Adipocyte (in vitro differentiated cells): Measurements from ENCODE around the gene COL4A1.

ENCODE experiments used
- DNase-seq: peaks from one replicate; pipeline ENCODE4 v3.0.0-alpha.2; 2015; ENCODE audit warnings: low read depth
- H3K27me3 ChIP-seq: replicated peaks from 2 replicates; pipeline ENCODE4 v1.7.0; 2013; ENCODE audit warnings: mild to moderate bottlenecking, low read length, moderate library complexity; ENCODE audit not compliant: control insufficient read depth, insufficient read depth
- H3K36me3 ChIP-seq: 2 replicates; pipeline ENCODE4 v1.7.0; 2013; ENCODE audit warnings: low read length, mild to moderate bottlenecking, moderate library complexity; ENCODE audit not compliant: control insufficient read depth, insufficient read depth, severe bottlenecking
- H3K4me1 ChIP-seq: 2 replicates; pipeline ENCODE4 v1.7.0; 2013; ENCODE audit warnings: mild to moderate bottlenecking, low read length, moderate library complexity; ENCODE audit not compliant: control insufficient read depth, insufficient read depth
- H3K4me3 ChIP-seq: 2 replicates; pipeline ENCODE4 v1.7.0; 2013; ENCODE audit warnings: mild to moderate bottlenecking, low read length, moderate library complexity
- H3K9ac ChIP-seq: 2 replicates; pipeline ENCODE4 v1.7.0; 2013; ENCODE audit warnings: mild to moderate bottlenecking, low read length, moderate library complexity
- H3K9me3 ChIP-seq: 2 replicates; pipeline ENCODE4 v1.7.0; 2013; ENCODE audit warnings: mild to moderate bottlenecking, low read length, moderate library complexity; ENCODE audit not compliant: control insufficient read depth

The COL4A1 gene

GRCh38 chr13:110237875-110238817, 68.8 kb downstream of the COL4A1 start:
- H3K9ac ChIP-seq, result peak overlapping the region; percentile 37
- no peak overlapping the region for H3K4me3 ChIP-seq
- DNase-seq, result no peak
- H3K9me3 ChIP-seq, result no peaks in the 10 kb centered on the region
- H3K36me3 ChIP-seq, result peaks cover 57% of the 10 kb centered on the region
- peaks cover 50% of the 10 kb centered on the region for H3K4me1 ChIP-seq
- H3K27me3 ChIP-seq, result no peaks in the 10 kb centered on the region

GRCh38 chr13:110236831-110237261, 70.1 kb downstream of the COL4A1 start:
- Histone ChIP-seq H3K27me3 (no peaks in the 10 kb centered on the region), H3K36me3 (peaks cover 45% of the 10 kb centered on the region), H3K9me3 (no peaks in the 10 kb centered on the region), H3K9ac (peak overlapping the region; percentile 17), H3K4me1 (peaks cover 62% of the 10 kb centered on the region), H3K4me3 (no peak overlapping the region)
- no peak for DNase-seq

GRCh38 chr13:110236431-110236830, 70.5 kb downstream of the COL4A1 start:
- peaks cover 41% of the 10 kb centered on the region for H3K36me3 ChIP-seq
- H3K4me3 ChIP-seq, result no peak overlapping the region
- H3K27me3 ChIP-seq, result no peaks in the 10 kb centered on the region
- peak overlapping the region; percentile 17 for H3K9ac ChIP-seq
- peaks cover 61% of the 10 kb centered on the region for H3K4me1 ChIP-seq
- DNase-seq, result no peak
- H3K9me3 ChIP-seq, result no peaks in the 10 kb centered on the region

GRCh38 chr13:110234532-110234931, 72.4 kb downstream of the COL4A1 start:
- Histone ChIP-seq H3K9ac (no peak overlapping the region), H3K9me3 (no peaks in the 10 kb centered on the region), H3K4me3 (no peak overlapping the region), H3K36me3 (peaks cover 38% of the 10 kb centered on the region), H3K27me3 (no peaks in the 10 kb centered on the region), H3K4me1 (peaks cover 61% of the 10 kb centered on the region)
- no peak for DNase-seq

GRCh38 chr13:110233951-110234280, 73.0 kb downstream of the COL4A1 start:
- Histone ChIP-seq H3K9ac (peak overlapping the region; percentile 74), H3K36me3 (peaks cover 37% of the 10 kb centered on the region), H3K4me1 (peaks cover 61% of the 10 kb centered on the region), H3K4me3 (peak overlapping the region; percentile 74), H3K9me3 (no peaks in the 10 kb centered on the region), H3K27me3 (no peaks in the 10 kb centered on the region)
- DNase-seq, result no peak

- Histone ChIP-seq H3K9me3 (no peaks in the 10 kb centered on the region), H3K27me3 (no peaks in the 10 kb centered on the region), H3K36me3 (peaks cover 37% of the 10 kb centered on the region), H3K4me3 (peak overlapping the region; percentile 74), H3K9ac (peak overlapping the region; percentile 74), H3K4me1 (peaks cover 60% of the 10 kb centered on the region)
- peak; percentile 72 for DNase-seq
Measured at GRCh38 chr13:110233181-110233950, 73.6 kb downstream of the COL4A1 start.

- Histone ChIP-seq H3K9me3 (no peaks in the 10 kb centered on the region), H3K27me3 (no peaks in the 10 kb centered on the region), H3K9ac (peak overlapping the region; percentile 74), H3K4me1 (peaks cover 54% of the 10 kb centered on the region), H3K36me3 (peaks cover 38% of the 10 kb centered on the region), H3K4me3 (peak overlapping the region; percentile 74)
- no peak for DNase-seq
Measured at GRCh38 chr13:110232756-110233155, 74.2 kb downstream of the COL4A1 start.

- Histone ChIP-seq H3K9me3 (no peaks in the 10 kb centered on the region), H3K27me3 (no peaks in the 10 kb centered on the region), H3K4me1 (peaks cover 48% of the 10 kb centered on the region), H3K4me3 (peak overlapping the region; percentile 74), H3K9ac (peak overlapping the region; percentile 74), H3K36me3 (peaks cover 41% of the 10 kb centered on the region)
- DNase-seq, result no peak
Measured at GRCh38 chr13:110232142-110232541, 74.8 kb downstream of the COL4A1 start.

GRCh38 chr13:110231348-110232047, 75.5 kb downstream of the COL4A1 start:
- H3K4me1 ChIP-seq, result peaks cover 46% of the 10 kb centered on the region
- H3K9ac ChIP-seq, result peak overlapping the region; percentile 74
- no peak for DNase-seq

GRCh38 chr13:110230661-110231347, 76.2 kb downstream of the COL4A1 start:
- peaks cover 30% of the 10 kb centered on the region for H3K36me3 ChIP-seq
- no peaks in the 10 kb centered on the region for H3K27me3 ChIP-seq
- no peak for DNase-seq
- no peaks in the 10 kb centered on the region for H3K9me3 ChIP-seq
- peaks cover 49% of the 10 kb centered on the region for H3K4me1 ChIP-seq
- H3K9ac ChIP-seq, result no peak overlapping the region
- no peak overlapping the region for H3K4me3 ChIP-seq

More at GRCh38 chr13:110231348-110232047, 75.5 kb downstream of the COL4A1 start:
- Histone ChIP-seq H3K9me3 (no peaks in the 10 kb centered on the region), H3K36me3 (peaks cover 37% of the 10 kb centered on the region), H3K4me3 (no peak overlapping the region), H3K27me3 (no peaks in the 10 kb centered on the region)
